ENCODE data around the gene UPF2.
"Not testable (repeated sequence)": the region's sequence is repeated elsewhere in the genome, so short reads cannot be mapped to it uniquely, and the experiment has no call there.

UPF2 gene

GRCh38 chr10:11893749-11894278, 148.8 kb downstream of the UPF2 start:
- H3K4me3 ChIP-seq (ENCODE audit: low read depth, low read length): no peak overlapping the region
- no peak for TF ChIP-seq CTCF (IDR thresholded peaks at IDR 0.05; ENCODE audit: borderline replicate concordance, insufficient read depth, low read depth, low read length)

GRCh38 chr10:11891776-11892486, 150.7 kb downstream of the UPF2 start:
- no peak for TF ChIP-seq CTCF (IDR thresholded peaks at IDR 0.05; ENCODE audit: borderline replicate concordance, insufficient read depth, low read depth, low read length)
- H3K4me3 ChIP-seq (ENCODE audit: low read depth, low read length): no peak overlapping the region

DNA sequence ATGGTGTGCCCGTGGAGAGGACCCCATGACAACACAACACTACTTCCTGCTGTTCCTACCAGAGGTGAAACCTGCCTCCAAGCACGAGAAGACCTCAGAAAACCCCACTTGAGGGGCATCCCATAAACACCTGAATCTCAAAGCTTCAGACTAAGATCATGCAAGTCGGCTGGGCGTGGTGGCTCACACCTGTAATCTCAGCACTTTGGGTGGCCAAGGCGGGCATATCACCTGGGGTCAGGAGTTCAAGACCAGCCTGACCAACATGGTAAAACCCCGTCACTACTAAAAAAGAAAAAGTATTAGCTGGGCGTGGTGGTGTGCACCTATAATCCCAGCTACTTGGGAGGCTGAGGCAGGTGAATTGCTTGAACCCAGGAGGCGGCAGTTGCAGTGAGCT, 153.3 kb downstream of the UPF2 start:
- not testable (repeated sequence) for H3K4me3 ChIP-seq (ENCODE audit: low read depth, low read length)

DNA sequence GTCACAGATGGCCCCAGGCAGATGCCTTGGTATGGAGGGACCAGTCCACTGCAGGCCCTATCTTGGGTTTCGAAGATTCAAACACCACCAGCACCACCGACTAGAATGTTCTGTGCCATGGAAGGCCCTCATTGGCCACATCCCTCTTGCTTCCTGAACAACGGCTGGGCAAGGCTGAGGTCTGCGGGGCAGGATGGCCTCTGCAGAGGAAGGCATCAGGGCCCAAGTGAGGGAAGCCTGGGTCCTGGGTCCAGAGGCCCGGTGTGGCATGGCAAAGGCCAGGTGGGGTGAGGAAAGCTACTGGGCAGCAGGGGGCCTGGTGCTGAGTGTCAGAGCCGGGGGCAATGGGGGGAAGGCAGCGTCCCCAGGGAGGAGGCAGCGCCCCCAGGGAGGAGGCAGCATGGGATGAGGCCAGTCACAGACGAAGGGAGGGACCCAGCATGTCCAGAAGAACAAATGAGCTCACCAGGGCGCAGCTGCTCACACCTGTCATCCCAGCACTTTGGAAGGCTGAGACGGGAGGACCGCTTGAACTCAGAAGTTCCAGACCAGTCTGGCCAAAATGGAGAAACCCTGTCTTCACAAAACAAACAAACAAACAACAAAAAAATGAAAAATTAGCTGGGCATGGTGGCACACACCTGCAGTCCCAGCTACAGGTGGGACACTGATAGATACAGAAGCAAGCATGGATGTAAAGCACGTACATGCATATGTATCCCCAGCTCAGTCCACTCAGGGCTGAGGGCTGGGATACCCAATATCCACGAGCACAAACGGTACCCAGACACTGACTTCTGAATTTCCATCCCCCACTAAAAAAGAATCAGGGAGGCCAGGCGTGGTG, 155.0 kb downstream of the UPF2 start:
- H3K4me3 ChIP-seq (ENCODE audit: low read depth, low read length): no peak overlapping the region
- TF ChIP-seq CTCF (IDR thresholded peaks at IDR 0.05; ENCODE audit: borderline replicate concordance, insufficient read depth, low read depth, low read length): no peak

- no peak overlapping the region for H3K4me3 ChIP-seq (ENCODE audit: low read depth, low read length)
- no peak for TF ChIP-seq CTCF (IDR thresholded peaks at IDR 0.05; ENCODE audit: borderline replicate concordance, insufficient read depth, low read depth, low read length)
These were observed 155.8 kb downstream of the UPF2 start for GRCh38 chr10:11886851-11887250.

DNA sequence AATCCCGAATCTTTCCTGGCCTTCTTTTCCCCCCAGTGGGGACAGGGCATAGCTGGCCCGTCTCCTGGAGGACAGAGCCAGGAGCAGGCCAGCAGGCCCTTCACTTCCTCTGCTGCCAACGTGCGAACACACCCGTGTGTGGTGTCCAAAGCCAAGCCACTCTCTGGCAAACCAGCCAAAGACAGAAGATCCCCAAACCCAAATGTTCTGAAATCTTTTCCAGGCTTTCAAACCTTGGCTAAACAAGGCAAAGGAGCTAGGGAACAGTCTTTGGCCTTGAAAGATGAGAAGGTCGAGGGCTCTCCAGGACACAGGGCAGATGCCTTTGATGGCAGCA, 156.5 kb downstream of the UPF2 start:
- H3K4me3 ChIP-seq (ENCODE audit: low read depth, low read length): no peak overlapping the region
- TF ChIP-seq CTCF (IDR thresholded peaks at IDR 0.05; ENCODE audit: borderline replicate concordance, insufficient read depth, low read depth, low read length): no peak

- no peak for TF ChIP-seq CTCF (IDR thresholded peaks at IDR 0.05; ENCODE audit: borderline replicate concordance, insufficient read depth, low read depth, low read length)
- H3K4me3 ChIP-seq (ENCODE audit: low read depth, low read length): no peak overlapping the region
These were observed 157.0 kb downstream of the UPF2 start for GRCh38 chr10:11885437-11886137.
